Spleen (tissue), 11 donors: Measurements from ENCODE around the gene TBX2. TPM values are rescaled to one million over a fixed set of nuclear protein-coding genes. Genes with fewer than 3 reads are reported as not detected.
"Not testable (repeated sequence)": the region's sequence is repeated elsewhere in the genome, so short reads cannot be mapped to it uniquely, and the experiment has no call there.

ENCODE experiments used
- DNase-seq: peaks from one replicate; pipeline ENCODE4 v3.0.0-alpha.2; 2020
- H3K27ac ChIP-seq, 8 donors: fragments of 200-600 bp; sonication (generic) in 7 of 8; 1 replicate in 4 of 8; 2 replicates in 4 of 8; pipeline versions ENCODE4 v1.5.0 to v1.8.0; 2016 to 2021; ENCODE audit warnings: inconsistent platforms in 4 of 8, mild to moderate bottlenecking in 4 of 8, moderate library complexity in 1 of 8
- H3K27me3 ChIP-seq, 7 donors: fragments of 200-600 bp; sonication (generic) in 6 of 7; replicated peaks in 1 of 7; 1 replicate in 4 of 7; 2 replicates in 3 of 7; pipeline versions ENCODE4 v1.5.0 to v1.8.0; 2016 to 2021; ENCODE audit warnings: inconsistent platforms in 3 of 7, mild to moderate bottlenecking in 1 of 7
- H3K36me3 ChIP-seq, 6 donors: fragments of 200-600 bp; sonication (generic) in 5 of 6; 1 replicate in 4 of 6; 2 replicates in 2 of 6; pipeline versions ENCODE4 v1.5.0 to v1.8.0; 2016 to 2021; ENCODE audit warnings: inconsistent platforms in 2 of 6
- H3K4me1 ChIP-seq, 6 donors: fragments of 200-600 bp; sonication (generic) in 5 of 6; 1 replicate in 3 of 6; 2 replicates in 3 of 6; pipeline versions ENCODE4 v1.5.0 to v1.8.0; 2016 to 2021; ENCODE audit warnings: inconsistent platforms in 3 of 6
- H3K4me3 ChIP-seq, 8 donors: fragments of 200-600 bp; sonication (generic) in 7 of 8; 1 replicate in 4 of 8; 2 replicates in 4 of 8; pipeline versions ENCODE4 v1.5.0 to v1.8.0; 2016 to 2021; ENCODE audit warnings: inconsistent platforms in 4 of 8, mild to moderate bottlenecking in 4 of 8, moderate library complexity in 2 of 8
- H3K9me3 ChIP-seq, 8 donors: fragments of 200-600 bp; sonication (generic) in 7 of 8; 1 replicate in 4 of 8; 2 replicates in 4 of 8; pipeline versions ENCODE4 v1.5.0 to v1.8.0; 2016 to 2021; ENCODE audit warnings: inconsistent platforms in 4 of 8
- POLR2A ChIP-seq, 3 donors: fragments of 450-650 bp; IDR thresholded peaks; one replicate each; pipeline ENCODE4 v1.5.1; 2017; ENCODE audit warnings: antibody characterized with exemption in 3 of 3, mild to moderate bottlenecking in 1 of 3
- POLR2AphosphoS5 ChIP-seq, 3 donors: sonication (generic); formaldehyde crosslinking; IDR thresholded peaks; one replicate each; pipeline ENCODE4 v1.5.1; 2017; ENCODE audit warnings: antibody characterized with exemption in 3 of 3
- WGBS, 5 donors: extraction: QIAGEN DNeasy Blood & Tissue Kit in 3 of 5; methylation state at CpG; one replicate each; pipeline versions ENCODE4 v1.1.5 to v1.1.7; 2013 to 2018; 5-methylcytosine and 5-hydroxymethylcytosine counted together
- intact Hi-C: fragments of 100-400 bp; cut with DNase I; formaldehyde crosslinking; loops from one replicate; pipeline ENCODE4 v1.15.0; 2023; ENCODE audit warnings: low total_unique reads
- polyA plus RNA-seq, 3 donors: library from polyadenylated mRNA; stranded (reverse); fragments of 200-250 nt; gene quantifications; one replicate each; pipeline ENCODE4 v1.2.1, GENCODE V29; 2013
- total RNA-seq, 7 donors: library from RNA; depleted of rRNA in 3 of 7; stranded (reverse); fragments of >200 nt in 3 of 7; fragmentation: NEBNext Ultra II Directional in 4 of 7; extraction: Animal tissue kit (Norgen Biotek cat#: 25700) in 4 of 7; gene quantifications; one replicate each; pipeline versions ENCODE4 v1.1.0 to v1.2.1, GENCODE V29; 2016 to 2021
- TF ChIP-seq, protein P1 (sequence below), 11 experiments: fragments of 200-600 bp in 7 of 11; fragments of 450-650 bp in 4 of 11; sonication (generic) in 4 of 11; IDR thresholded peaks in 8 of 11; conservative IDR thresholded peaks in 3 of 11; 1 replicate in 7 of 11; 2 replicates in 4 of 11; pipeline versions ENCODE4 v1.4.0 to v1.8.0; 2016 to 2021; ENCODE audit warnings: antibody characterized with exemption in 11 of 11, inconsistent platforms in 4 of 11, mild to moderate bottlenecking in 1 of 11
- donor health status: healthy with polysubstance abuse.
- donor health status: DM: no; HTN: no; CAD: no; lungs with moderate emphysema.
- donor health status: DM: no; HTN: no; CAD: no.
- donor health status: Bipolar disorder and iron deficiency.
- donor health status: healthy.
- donor health status: DM: no; HTN: no; CAD: no.
- donor health status: DM: yes; HTN: yes; CAD: no.

Gene TBX2
- total and polyA plus RNA-seq, 10 donors, result 6.4 to 57.6 (median 24.1) TPM

DNA sequence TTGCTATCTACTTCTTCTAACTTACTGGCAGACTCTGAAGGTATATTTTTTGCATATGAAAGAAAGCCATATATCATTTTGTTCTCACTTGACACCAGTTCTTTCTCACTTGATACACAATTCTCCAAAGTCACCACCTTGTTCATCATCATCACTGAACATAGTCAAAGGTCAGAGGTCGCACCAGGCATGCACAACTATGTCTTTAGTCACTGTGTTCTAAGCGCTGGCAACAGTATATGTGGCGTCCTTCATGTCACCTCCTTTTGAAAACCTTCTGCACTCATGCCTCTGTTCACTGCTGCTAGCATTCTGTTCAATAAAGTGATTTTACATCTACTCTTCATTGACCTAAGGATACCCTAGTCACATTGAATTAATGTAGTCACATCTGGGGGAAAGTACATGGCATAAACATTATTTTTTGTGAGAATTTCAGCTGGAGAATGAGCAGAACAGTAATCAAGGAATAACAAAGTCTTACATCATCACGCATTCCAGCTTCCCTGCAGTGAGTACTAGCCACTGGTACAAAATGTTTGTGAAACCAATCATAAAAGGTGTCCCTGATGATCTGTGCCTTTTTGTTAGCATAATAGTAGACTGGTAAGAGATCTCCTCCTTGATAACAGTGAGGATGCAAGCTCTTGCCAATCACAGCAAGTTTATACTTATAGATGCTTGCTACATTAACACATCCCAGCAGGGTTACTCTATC lies 32.1 kb downstream of the TBX2 start:
- TF ChIP-seq POLR2A (IDR thresholded peaks at IDR 0.05), result no peak
- no peak for TF ChIP-seq POLR2AphosphoS5 (IDR thresholded peaks at IDR 0.05)
- TF ChIP-seq, protein P1, sequence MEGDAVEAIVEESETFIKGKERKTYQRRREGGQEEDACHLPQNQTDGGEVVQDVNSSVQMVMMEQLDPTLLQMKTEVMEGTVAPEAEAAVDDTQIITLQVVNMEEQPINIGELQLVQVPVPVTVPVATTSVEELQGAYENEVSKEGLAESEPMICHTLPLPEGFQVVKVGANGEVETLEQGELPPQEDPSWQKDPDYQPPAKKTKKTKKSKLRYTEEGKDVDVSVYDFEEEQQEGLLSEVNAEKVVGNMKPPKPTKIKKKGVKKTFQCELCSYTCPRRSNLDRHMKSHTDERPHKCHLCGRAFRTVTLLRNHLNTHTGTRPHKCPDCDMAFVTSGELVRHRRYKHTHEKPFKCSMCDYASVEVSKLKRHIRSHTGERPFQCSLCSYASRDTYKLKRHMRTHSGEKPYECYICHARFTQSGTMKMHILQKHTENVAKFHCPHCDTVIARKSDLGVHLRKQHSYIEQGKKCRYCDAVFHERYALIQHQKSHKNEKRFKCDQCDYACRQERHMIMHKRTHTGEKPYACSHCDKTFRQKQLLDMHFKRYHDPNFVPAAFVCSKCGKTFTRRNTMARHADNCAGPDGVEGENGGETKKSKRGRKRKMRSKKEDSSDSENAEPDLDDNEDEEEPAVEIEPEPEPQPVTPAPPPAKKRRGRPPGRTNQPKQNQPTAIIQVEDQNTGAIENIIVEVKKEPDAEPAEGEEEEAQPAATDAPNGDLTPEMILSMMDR (IDR thresholded peaks at IDR 0.05 in 8 of 11, conservative IDR thresholded peaks at IDR 0.05 in 3 of 11), result no peak
- Histone ChIP-seq H3K27me3 (peaks cover 0 to 9% (median 0%) of the 10 kb centered on the region in 7 donors), H3K4me3 (no peak overlapping the region), H3K36me3 (no peaks in the 10 kb centered on the region), H3K4me1 (no peaks in the 10 kb centered on the region), H3K9me3 (peaks cover 0 to 24% (median 19%) of the 10 kb centered on the region in 8 donors), H3K27ac (no peak overlapping the region)
- no peak for DNase-seq
- intact Hi-C loops, result no loop called here
- WGBS, 5 donors, result 80 to 87% (median 85%) methylated on average over 4 of the region's 4 CpGs

DNA sequence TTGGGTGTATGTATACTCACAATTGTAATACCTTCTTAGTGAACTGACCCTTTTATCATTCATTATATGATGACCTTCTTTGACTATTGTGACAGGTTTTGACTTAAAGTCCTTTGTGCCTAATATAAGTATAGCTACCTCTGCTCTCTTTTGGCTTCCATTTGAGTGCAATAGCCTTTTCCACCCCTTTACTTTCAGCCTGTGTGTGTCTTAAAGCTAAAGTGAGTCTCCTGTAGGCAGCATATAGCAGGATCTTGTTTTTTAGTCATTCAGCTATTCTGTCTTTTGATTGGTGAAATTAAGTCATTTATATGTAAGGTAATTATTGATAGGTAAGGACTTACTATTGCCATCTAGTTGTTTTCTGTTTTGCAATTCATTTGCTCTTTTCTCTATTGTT lies 36.6 kb downstream of the TBX2 start:
- H3K27me3 ChIP-seq, result peaks cover 0 to 30% (median 0%) of the 10 kb centered on the region in 7 donors
- TF ChIP-seq POLR2A (IDR thresholded peaks at IDR 0.05), result no peak
- TF ChIP-seq, protein P1 (IDR thresholded peaks at IDR 0.05 in 8 of 11, conservative IDR thresholded peaks at IDR 0.05 in 3 of 11), result no peak
- no peak for TF ChIP-seq POLR2AphosphoS5 (IDR thresholded peaks at IDR 0.05)
- no peak overlapping the region for H3K27ac ChIP-seq
- H3K9me3 ChIP-seq, result peaks cover 0 to 43% (median 36%) of the 10 kb centered on the region in 8 donors
- H3K36me3 ChIP-seq, result no peaks in the 10 kb centered on the region
- intact Hi-C loops, result no loop called here
- no peak overlapping the region for H3K4me3 ChIP-seq
- DNase-seq, result no peak
- H3K4me1 ChIP-seq, result no peaks in the 10 kb centered on the region

DNA sequence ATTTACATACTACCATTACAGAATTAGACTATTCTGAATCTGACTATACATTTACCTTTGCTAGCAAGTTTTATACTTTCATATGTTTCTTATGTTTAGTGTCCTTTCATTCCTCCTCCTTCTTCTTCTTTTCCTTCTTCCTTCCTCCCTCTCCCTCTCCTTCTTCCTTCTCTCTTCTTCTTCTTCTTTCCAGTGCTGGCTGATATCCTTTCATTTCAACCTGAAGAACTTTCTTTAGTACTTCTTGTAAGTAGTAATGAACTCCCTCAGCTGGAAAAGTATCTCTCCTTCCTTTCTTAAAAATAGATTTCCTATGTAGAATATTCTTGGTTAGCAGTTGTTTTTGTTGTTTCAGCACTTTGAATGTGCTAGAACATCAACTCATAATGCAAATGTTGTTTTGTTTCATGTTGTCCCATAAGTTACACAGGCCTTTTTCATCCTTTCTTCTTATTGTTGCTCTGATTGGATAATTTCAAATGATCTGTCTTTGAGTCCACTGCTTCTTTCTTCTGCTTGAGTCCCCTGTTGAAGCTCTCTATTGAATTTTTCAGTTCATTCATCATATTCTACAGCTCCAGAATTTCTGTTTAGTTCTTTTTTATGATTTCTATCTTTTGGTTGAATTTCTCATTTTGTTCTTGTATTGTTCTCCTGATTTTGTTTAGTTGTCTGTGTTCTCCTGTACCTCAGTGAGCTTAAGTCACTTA lies 37.5 kb downstream of the TBX2 start:
- intact Hi-C loops, result no loop called here
- Histone ChIP-seq H3K9me3 (peaks cover 0 to 43% (median 36%) of the 10 kb centered on the region in 8 donors), H3K27me3 (peaks cover 0 to 34% (median 0%) of the 10 kb centered on the region in 7 donors), H3K4me1 (no peaks in the 10 kb centered on the region), H3K4me3 (no peak overlapping the region), H3K27ac (no peak overlapping the region), H3K36me3 (no peaks in the 10 kb centered on the region)
- DNase-seq, result no peak
- TF ChIP-seq POLR2A (IDR thresholded peaks at IDR 0.05) (no peak), POLR2AphosphoS5 (IDR thresholded peaks at IDR 0.05) (no peak)
- TF ChIP-seq, protein P1 (IDR thresholded peaks at IDR 0.05 in 8 of 11, conservative IDR thresholded peaks at IDR 0.05 in 3 of 11), result no peak

DNA sequence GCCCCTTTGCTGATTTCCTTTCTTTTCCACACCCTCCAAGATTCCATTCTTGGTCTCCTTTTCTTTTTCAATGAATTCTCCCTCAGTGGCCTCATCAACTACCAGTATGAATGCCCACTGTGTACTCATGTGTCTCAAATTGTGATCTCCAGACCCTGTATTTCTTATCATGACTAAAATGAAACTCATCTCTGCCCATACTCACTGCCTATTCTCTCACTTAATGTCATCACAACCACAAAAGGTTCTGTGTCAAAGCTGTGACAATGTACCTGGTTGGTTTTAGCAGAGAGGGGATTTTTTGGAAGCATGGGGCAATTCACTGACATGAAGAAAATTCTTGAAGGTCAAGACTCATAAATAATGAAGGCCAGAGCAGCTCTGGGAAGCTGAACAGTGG lies 41.1 kb downstream of the TBX2 start:
- H3K36me3 ChIP-seq, result no peaks in the 10 kb centered on the region
- no peak overlapping the region for H3K4me3 ChIP-seq
- H3K4me1 ChIP-seq, result no peaks in the 10 kb centered on the region
- H3K27ac ChIP-seq, result no peak overlapping the region
- TF ChIP-seq, protein P1 (IDR thresholded peaks at IDR 0.05 in 8 of 11, conservative IDR thresholded peaks at IDR 0.05 in 3 of 11), result no peak
- TF ChIP-seq POLR2A (IDR thresholded peaks at IDR 0.05) (no peak), POLR2AphosphoS5 (IDR thresholded peaks at IDR 0.05) (no peak)
- peaks cover 0 to 64% (median 4%) of the 10 kb centered on the region in 7 donors for H3K27me3 ChIP-seq
- DNase-seq, result no peak
- peaks cover 0 to 29% (median 26%) of the 10 kb centered on the region in 8 donors for H3K9me3 ChIP-seq
- intact Hi-C loops, result no loop called here

DNA sequence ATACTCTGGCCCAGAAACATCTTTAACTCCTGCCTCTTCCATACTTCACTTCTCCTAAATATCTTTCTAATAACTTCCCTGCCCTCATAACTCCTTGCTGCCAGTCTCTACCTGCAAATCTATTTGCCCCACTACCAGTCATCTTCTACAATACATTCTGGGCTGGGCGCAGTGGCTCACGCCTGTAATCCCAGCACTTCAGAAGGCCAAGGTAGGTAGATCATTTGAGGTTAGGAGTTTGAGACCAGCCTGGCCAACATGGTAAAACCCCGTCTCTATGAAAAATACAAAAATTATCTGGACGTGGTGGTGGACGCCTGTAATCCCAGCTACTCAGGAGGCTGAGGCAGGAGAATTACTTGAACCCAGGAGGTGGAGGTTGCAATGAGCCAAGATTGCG lies 41.9 kb downstream of the TBX2 start:
- intact Hi-C loops, H3K27ac ChIP-seq, DNase-seq, H3K36me3 ChIP-seq, H3K4me3 ChIP-seq, H3K4me1 ChIP-seq: not testable (repeated sequence)
- H3K9me3 ChIP-seq, result peaks cover 0 to 21% (median 19%) of the 10 kb centered on the region in 8 donors
- 88 to 97% (median 92%) methylated on average over 6 of the region's 6 CpGs for WGBS, 5 donors
- peaks cover 0 to 72% (median 4%) of the 10 kb centered on the region in 7 donors for H3K27me3 ChIP-seq
